Brain microvascular endothelial cell (primary cell): ENCODE results near the gene ADAD1.

Experiments used
- DNase-seq: peaks from one replicate; pipeline ENCODE4 v3.0.0-alpha.2; 2020
- H3K27ac ChIP-seq: fragments of 250-450 bp; sonication (Bioruptor Pico); 2 replicates; pipeline ENCODE4 v1.5.1; 2020; ENCODE audit warnings: mild to moderate bottlenecking, moderate library complexity
- H3K27me3 ChIP-seq: fragments of 250-450 bp; sonication (Bioruptor Pico); replicated peaks from 2 replicates; pipeline ENCODE4 v1.5.1; 2020; ENCODE audit warnings: mild to moderate bottlenecking
- H3K36me3 ChIP-seq: fragments of 250-450 bp; sonication (Bioruptor Pico); replicated peaks from 2 replicates; pipeline ENCODE4 v1.5.1; 2020; ENCODE audit warnings: mild to moderate bottlenecking
- H3K4me3 ChIP-seq: 2 replicates; pipeline ENCODE4 v1.5.1; 2011; ENCODE audit warnings: low read depth, mild to moderate bottlenecking, control low read depth, low read length, moderate library complexity
- CTCF ChIP-seq: IDR thresholded peaks from 2 replicates; pipeline ENCODE4 v1.5.1; 2011; ENCODE audit warnings: low read depth, mild to moderate bottlenecking, moderate library complexity, low read length, control low read depth, inconsistent platforms; ENCODE audit errors: missing control alignments
- in situ Hi-C: cut with HindIII; loops from 2 replicates; pipeline ENCODE4 v1.10.0; 2017; ENCODE audit warnings: low sequenced_read_pairs, low pct_ligation_motif_present

Gene ADAD1

GRCh38 chr4:122379239-122379638 is 428 bp downstream of the ADAD1 start:
- DNase-seq = no peak
- in situ Hi-C loops = no loop called here
- H3K27me3 ChIP-seq = no peaks in the 10 kb centered on the region
- H3K4me3 ChIP-seq = no peak overlapping the region
- no peaks in the 10 kb centered on the region for H3K36me3 ChIP-seq
- TF ChIP-seq CTCF = no peak
- H3K27ac ChIP-seq = no peak overlapping the region

- DNase-seq = no peak
- Histone ChIP-seq H3K27ac (no peak overlapping the region), H3K27me3 (no peaks in the 10 kb centered on the region), H3K36me3 (no peaks in the 10 kb centered on the region), H3K4me3 (no peak overlapping the region)
- in situ Hi-C loops = no loop called here
- TF ChIP-seq CTCF = no peak
Observed at GRCh38 chr4:122383341-122383740, 4.5 kb downstream of the ADAD1 start.

DNA sequence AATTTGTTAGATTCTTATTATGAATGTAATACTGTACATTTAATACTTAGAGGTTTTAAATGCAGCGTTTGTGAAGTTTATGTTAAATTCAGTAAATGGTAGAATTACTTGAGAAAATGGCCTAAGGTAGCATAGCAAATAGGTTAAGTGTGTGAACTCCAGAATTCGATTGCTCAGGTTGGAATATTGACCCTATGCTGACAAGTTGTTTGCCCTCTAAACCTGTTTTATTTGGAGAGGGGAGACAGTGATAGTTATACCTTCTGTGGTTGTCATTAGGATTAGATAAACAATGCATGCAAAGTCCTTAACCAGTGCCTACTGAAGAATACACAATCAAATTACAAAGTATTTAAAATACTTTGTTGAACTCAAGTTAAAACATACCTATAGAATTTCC is 5.4 kb downstream of the ADAD1 start:
- DNase-seq = no peak
- no peak for TF ChIP-seq CTCF
- Histone ChIP-seq H3K27ac (no peak overlapping the region), H3K4me3 (no peak overlapping the region), H3K36me3 (no peaks in the 10 kb centered on the region), H3K27me3 (no peaks in the 10 kb centered on the region)
- in situ Hi-C loops = no loop called here

- no peak for DNase-seq
- no peak overlapping the region for H3K4me3 ChIP-seq
- H3K27ac ChIP-seq = no peak overlapping the region
- H3K27me3 ChIP-seq = no peaks in the 10 kb centered on the region
- TF ChIP-seq CTCF = no peak
- H3K36me3 ChIP-seq = no peaks in the 10 kb centered on the region
- in situ Hi-C loops = no loop called here
Observed at GRCh38 chr4:122393276-122393675, 14.5 kb downstream of the ADAD1 start.

DNA sequence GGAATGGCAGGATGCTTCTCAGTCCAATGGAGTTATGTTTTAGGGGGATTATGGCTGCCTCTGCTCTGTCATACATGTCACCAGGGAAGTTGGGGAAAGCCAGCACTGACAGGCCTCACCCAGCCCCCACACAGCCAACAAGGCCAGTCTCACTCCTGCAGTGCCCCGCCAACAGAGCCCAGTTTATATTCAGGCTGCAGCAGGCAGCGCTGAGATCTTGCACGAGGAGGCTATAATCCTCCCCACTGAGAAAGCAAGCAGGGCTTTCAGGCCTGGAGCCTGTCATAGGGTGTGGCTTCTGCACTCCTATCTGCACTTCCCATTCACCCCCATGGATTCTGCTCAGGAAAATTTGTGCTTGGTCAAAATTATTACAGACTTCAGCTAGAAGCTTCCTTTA is 25.1 kb downstream of the ADAD1 start:
- peaks cover 2% of the 10 kb centered on the region for H3K27me3 ChIP-seq
- in situ Hi-C loops = no loop called here
- no peaks in the 10 kb centered on the region for H3K36me3 ChIP-seq
- no peak overlapping the region for H3K4me3 ChIP-seq
- no peak for DNase-seq
- H3K27ac ChIP-seq = no peak overlapping the region
- no peak for TF ChIP-seq CTCF

GRCh38 chr4:122412547-122412946 is 33.7 kb downstream of the ADAD1 start:
- Histone ChIP-seq H3K27me3 (no peaks in the 10 kb centered on the region), H3K27ac (no peak overlapping the region), H3K4me3 (no peak overlapping the region), H3K36me3 (no peaks in the 10 kb centered on the region)
- no peak for DNase-seq
- in situ Hi-C loops = no loop called here
- TF ChIP-seq CTCF = no peak
